OCI-LY7 (cell line): ENCODE measurements around the gene FRMPD4. TPM values are rescaled to one million over a fixed set of nuclear protein-coding genes. Genes with fewer than 3 reads are reported as not detected.
A peak's percentile ranks its signal among the peaks of the same experiment; 100 is the strongest.

Experiments used
- BruUV-seq: library from RNA; stranded (reverse); fragments of 400-500 nt; replicated peaks from 2 replicates; lab custom pipeline; 2021; lab: Mats Ljungman, UMichigan
- CTCF ChIA-PET: fragments of 300-600 bp; sonication (Branson Sonifier 250); formaldehyde crosslinking; loops from one replicate; lab custom pipeline; 2022; ENCODE audit warnings: antibody characterized with exemption; ENCODE audit not compliant: unreplicated experiment; lab: Charles Lee
- POLR2A ChIA-PET: fragments of 300-600 bp; sonication (Branson Sonifier 250); formaldehyde crosslinking; loops from one replicate; lab custom pipeline; 2022; ENCODE audit warnings: antibody characterized with exemption; lab: Charles Lee
- DNase-seq: peaks from one replicate; pipeline ENCODE4 v3.0.0-alpha.2; 2015; ENCODE audit warnings: low spot score
- H2AFZ ChIP-seq: fragments of 200-600 bp; sonication (generic), shearing (Covaris generic); 2 replicates; pipeline ENCODE4 v1.6.1; 2014; ENCODE audit warnings: mild to moderate bottlenecking, antibody characterized with exemption, low read length, moderate library complexity
- H3K27ac ChIP-seq: fragments of 200-600 bp; sonication (generic); 2 replicates; pipeline ENCODE4 v1.5.1; 2014; ENCODE audit warnings: mixed run types, low read depth, mild to moderate bottlenecking, moderate library complexity, low read length, inconsistent platforms; ENCODE audit not compliant: poor library complexity, severe bottlenecking
- H3K36me3 ChIP-seq: fragments of 200-600 bp; sonication (generic); 2 replicates; pipeline ENCODE4 v1.6.1; 2014; ENCODE audit warnings: mild to moderate bottlenecking, antibody characterized with exemption, low read length, moderate library complexity, mixed read lengths; ENCODE audit not compliant: insufficient read depth
- H3K4me1 ChIP-seq: fragments of 200-600 bp; sonication (generic); 2 replicates; pipeline ENCODE4 v1.5.1; 2014; ENCODE audit warnings: mild to moderate bottlenecking, low read length; ENCODE audit not compliant: insufficient read depth, poor library complexity, severe bottlenecking
- H3K4me2 ChIP-seq: fragments of 200-600 bp; sonication (generic); 2 replicates; pipeline ENCODE4 v1.6.1; 2014; ENCODE audit warnings: mild to moderate bottlenecking, low read length
- H3K4me3 ChIP-seq: fragments of 200-600 bp; sonication (generic); 2 replicates; pipeline ENCODE4 v1.5.1; 2014; ENCODE audit warnings: mild to moderate bottlenecking, low read depth, low read length; ENCODE audit not compliant: poor library complexity, severe bottlenecking
- H3K79me2 ChIP-seq: fragments of 200-600 bp; sonication (generic); 2 replicates; pipeline ENCODE4 v1.6.1; 2016; ENCODE audit warnings: low read depth, mild to moderate bottlenecking, low read length, moderate library complexity, mixed read lengths; ENCODE audit not compliant: insufficient read depth
- H3K9me2 ChIP-seq: fragments of 200-600 bp; sonication (generic); 2 replicates; pipeline ENCODE4 v1.6.1; 2016; ENCODE audit warnings: mild to moderate bottlenecking, low read length, mixed read lengths; ENCODE audit not compliant: insufficient read depth
- H3K9me3 ChIP-seq: fragments of 200-600 bp; sonication (generic); 2 replicates; pipeline ENCODE4 v1.6.1; 2014; ENCODE audit warnings: mild to moderate bottlenecking, mixed run types, low read length, mixed read lengths
- H4K20me1 ChIP-seq: fragments of 200-600 bp; sonication (generic); 2 replicates; pipeline ENCODE4 v1.6.1; 2014; ENCODE audit warnings: mild to moderate bottlenecking, antibody characterized with exemption, low read length, moderate library complexity, mixed read lengths; ENCODE audit not compliant: insufficient read depth
- EZH2phosphoT487 ChIP-seq: fragments of 200-600 bp; sonication (generic); IDR thresholded peaks from 2 replicates; pipeline ENCODE4 v1.6.1; 2018; ENCODE audit warnings: low read depth, borderline replicate concordance, mild to moderate bottlenecking, mixed run types, antibody characterized with exemption, low read length, moderate library complexity, mixed read lengths
- intact Hi-C: fragments of 100-400 bp; cut with micrococcal nuclease; formaldehyde crosslinking; loops from one replicate; pipeline ENCODE4 v1.10.0; 2022; ENCODE audit not compliant: unreplicated experiment
- total RNA-seq, 2 experiments: library from RNA; depleted of rRNA in 1 of 2; stranded (reverse); fragments of >200 nt in 1 of 2; shearing (Covaris generic) in 1 of 2; gene quantifications; 2 replicates each; pipeline ENCODE4 v1.2.3, GENCODE V29; 2014 to 2022
- TF ChIP-seq, protein P1 (sequence below): fragments of 200-600 bp; sonication (generic); conservative IDR thresholded peaks from 2 replicates; pipeline ENCODE4 v1.5.1; 2014; ENCODE audit warnings: mild to moderate bottlenecking, antibody characterized with exemption, low read length, moderate library complexity, mixed read lengths

FRMPD4 gene
- total RNA-seq, 2 experiments from 2014 or later: not detected

DNA sequence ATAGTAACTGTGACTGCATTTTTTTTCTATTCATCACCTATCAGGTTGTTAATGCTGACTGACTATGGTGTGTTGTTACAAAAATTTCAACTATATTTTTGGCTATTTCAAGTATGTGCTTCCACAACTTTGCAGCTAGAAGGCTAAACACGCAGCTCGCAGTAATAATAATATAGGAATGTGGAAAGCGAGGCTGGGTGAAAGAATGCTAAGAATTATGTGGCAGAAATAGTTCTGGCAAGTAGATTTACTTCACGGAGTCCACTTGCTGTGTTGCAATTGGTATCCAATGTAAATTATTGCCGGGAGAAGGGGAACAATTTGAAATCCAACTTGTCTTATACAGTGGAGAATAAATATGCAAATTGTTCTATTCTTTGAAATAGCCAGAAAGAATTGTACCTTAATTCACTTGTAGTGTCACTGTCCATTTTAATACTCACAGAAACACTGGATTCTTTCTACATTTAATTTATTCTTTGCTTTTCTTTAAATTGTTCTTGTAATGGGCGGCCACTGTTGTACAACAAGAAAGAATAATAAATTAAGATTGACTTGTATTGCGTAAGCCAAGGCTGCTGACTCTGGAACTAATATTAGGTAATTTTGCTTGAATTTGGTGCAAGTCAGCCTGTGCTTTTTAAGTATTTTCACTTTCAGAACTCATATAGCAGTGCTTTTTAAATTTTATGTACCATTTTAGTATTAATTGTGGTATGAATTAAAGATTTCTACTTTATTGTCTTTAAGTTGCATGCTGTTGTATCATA, 154.9 kb downstream of the FRMPD4 start:
- H3K27ac ChIP-seq: no peak overlapping the region
- ChIA-PET POLR2A (interaction anchor here (1.3 kb wide), 1 partner anchor 45 kb away, joined by 3 read pairs; no protein-coding TSS in a partner anchor), CTCF (no interaction called here)
- no peak overlapping the region for H2AFZ ChIP-seq
- no TSS peak for BruUV-seq
- H4K20me1 ChIP-seq: no peaks in the 10 kb centered on the region
- intact Hi-C loops: no loop called here
- no peaks in the 10 kb centered on the region for H3K9me2 ChIP-seq
- TF ChIP-seq, protein P1, sequence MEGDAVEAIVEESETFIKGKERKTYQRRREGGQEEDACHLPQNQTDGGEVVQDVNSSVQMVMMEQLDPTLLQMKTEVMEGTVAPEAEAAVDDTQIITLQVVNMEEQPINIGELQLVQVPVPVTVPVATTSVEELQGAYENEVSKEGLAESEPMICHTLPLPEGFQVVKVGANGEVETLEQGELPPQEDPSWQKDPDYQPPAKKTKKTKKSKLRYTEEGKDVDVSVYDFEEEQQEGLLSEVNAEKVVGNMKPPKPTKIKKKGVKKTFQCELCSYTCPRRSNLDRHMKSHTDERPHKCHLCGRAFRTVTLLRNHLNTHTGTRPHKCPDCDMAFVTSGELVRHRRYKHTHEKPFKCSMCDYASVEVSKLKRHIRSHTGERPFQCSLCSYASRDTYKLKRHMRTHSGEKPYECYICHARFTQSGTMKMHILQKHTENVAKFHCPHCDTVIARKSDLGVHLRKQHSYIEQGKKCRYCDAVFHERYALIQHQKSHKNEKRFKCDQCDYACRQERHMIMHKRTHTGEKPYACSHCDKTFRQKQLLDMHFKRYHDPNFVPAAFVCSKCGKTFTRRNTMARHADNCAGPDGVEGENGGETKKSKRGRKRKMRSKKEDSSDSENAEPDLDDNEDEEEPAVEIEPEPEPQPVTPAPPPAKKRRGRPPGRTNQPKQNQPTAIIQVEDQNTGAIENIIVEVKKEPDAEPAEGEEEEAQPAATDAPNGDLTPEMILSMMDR: no peak
- TF ChIP-seq EZH2phosphoT487: no peak
- H3K9me3 ChIP-seq: no peaks in the 10 kb centered on the region
- H3K36me3 ChIP-seq: no peaks in the 10 kb centered on the region
- no peak overlapping the region for H3K4me3 ChIP-seq
- H3K79me2 ChIP-seq: no peaks in the 10 kb centered on the region
- H3K4me1 ChIP-seq: no peaks in the 10 kb centered on the region
- DNase-seq: no peak
- no peak overlapping the region for H3K4me2 ChIP-seq

- Histone ChIP-seq H3K9me3 (no peaks in the 10 kb centered on the region), H3K9me2 (no peaks in the 10 kb centered on the region), H2AFZ (no peak overlapping the region), H4K20me1 (no peaks in the 10 kb centered on the region), H3K79me2 (no peaks in the 10 kb centered on the region), H3K4me3 (no peak overlapping the region), H3K36me3 (no peaks in the 10 kb centered on the region), H3K4me1 (no peaks in the 10 kb centered on the region), H3K27ac (no peak overlapping the region), H3K4me2 (no peak overlapping the region)
- CTCF ChIA-PET: no interaction called here
- no peak for TF ChIP-seq EZH2phosphoT487
- TF ChIP-seq, protein P1: no peak
- no peak for DNase-seq
- POLR2A ChIA-PET: no interaction called here
- intact Hi-C loops: no loop called here
- BruUV-seq: no TSS peak
Observed at GRCh38 chrX:12297353-12297752, 159.1 kb downstream of the FRMPD4 start.

DNA sequence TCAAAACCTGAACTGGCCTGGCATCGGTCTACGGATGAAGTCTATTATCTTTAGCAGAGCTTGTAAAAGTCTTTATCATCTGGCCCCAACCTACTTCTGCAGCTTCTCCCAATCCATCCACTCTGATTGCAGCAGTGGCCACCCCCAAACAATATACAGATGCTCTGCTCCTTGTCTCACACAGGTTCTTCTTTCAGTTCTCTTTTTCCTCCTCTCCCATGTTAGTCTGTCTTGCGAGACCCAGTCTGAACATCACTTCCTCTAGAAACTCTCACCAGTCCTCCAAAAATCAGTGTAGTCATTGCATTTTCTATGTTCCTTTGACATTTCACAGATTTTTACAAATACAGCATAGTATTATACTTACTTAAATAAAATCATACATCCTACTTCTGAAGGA, 163.0 kb downstream of the FRMPD4 start:
- ChIA-PET POLR2A (no interaction called here), CTCF (no interaction called here)
- intact Hi-C loops: no loop called here

More for the DNA sequence above, 163.0 kb downstream of the FRMPD4 start:
- TF ChIP-seq EZH2phosphoT487: no peak
- TF ChIP-seq, protein P1: no peak
- Histone ChIP-seq H3K79me2 (no peaks in the 10 kb centered on the region), H3K9me3 (no peaks in the 10 kb centered on the region), H3K36me3 (no peaks in the 10 kb centered on the region), H3K9me2 (no peaks in the 10 kb centered on the region), H3K4me3 (no peak overlapping the region), H4K20me1 (no peaks in the 10 kb centered on the region), H3K27ac (no peak overlapping the region), H2AFZ (no peak overlapping the region), H3K4me1 (no peaks in the 10 kb centered on the region), H3K4me2 (no peak overlapping the region)
- DNase-seq: peak; percentile 3
- no TSS peak for BruUV-seq
